HG03039 (cell line): ENCODE results near the gene COX4I2.
A peak's percentile ranks its signal among the peaks of the same experiment; 100 is the strongest.

Experiments used
- ATAC-seq: cut with Tn5 transposase; IDR thresholded peaks from one replicate; pipeline ENCODE4 v1.9.1; 2021; ENCODE audit warnings: mild to moderate bottlenecking, moderate library complexity; ENCODE audit not compliant: unreplicated experiment

COX4I2 gene

GRCh38 chr20:31675828-31676608, 38.3 kb downstream of the COX4I2 start:
- no peak for ATAC-seq

- ATAC-seq: no peak
These were observed 38.9 kb downstream of the COX4I2 start for GRCh38 chr20:31676609-31676989.

- no peak for ATAC-seq
These were observed 40.0 kb downstream of the COX4I2 start for GRCh38 chr20:31677553-31678260.

DNA sequence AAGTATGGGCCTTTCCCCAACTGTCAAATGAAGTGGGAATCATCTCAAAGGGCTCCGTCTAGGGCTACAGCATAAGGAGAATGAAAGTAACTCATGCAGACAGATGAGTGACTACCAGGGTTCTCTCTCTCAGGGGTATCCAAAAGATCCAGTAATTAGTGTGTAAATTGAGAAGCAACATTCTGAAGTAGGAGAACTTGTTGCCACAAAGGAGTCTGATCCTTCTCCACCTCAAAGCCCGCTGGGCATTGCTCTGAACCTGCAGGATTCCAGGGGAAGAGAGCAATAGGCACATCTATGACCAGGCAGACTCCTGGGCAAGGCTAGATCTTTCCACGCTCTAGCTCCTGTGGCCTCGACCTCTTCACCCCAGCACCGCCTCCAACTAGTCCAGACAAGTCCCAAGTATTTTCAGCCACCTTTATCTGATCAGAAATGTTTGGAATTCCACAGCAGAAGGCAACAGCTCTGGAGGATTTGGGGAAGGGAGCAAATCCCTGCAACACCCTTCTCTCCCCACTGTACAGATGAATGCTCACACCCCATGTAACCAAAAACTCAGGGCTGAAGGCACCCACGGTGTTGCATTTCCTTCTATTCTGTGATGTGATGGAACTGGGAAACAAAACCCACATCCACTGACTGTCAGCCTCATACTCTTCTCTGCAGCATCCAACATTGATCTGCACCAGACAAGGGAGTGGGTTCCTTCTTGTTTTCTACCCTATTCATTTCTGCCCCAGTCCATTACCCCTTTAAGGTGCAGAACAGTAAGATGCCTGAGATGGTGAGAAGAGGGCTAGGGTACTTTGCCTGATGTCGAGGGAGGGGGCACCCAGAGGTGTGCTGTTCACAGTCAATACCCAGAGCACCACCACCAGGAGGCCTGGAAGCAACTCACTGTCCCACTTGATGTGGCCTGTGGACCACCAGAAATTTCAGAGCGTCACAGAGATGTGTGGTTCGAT, 41.0 kb downstream of the COX4I2 start:
- no peak for ATAC-seq

- ATAC-seq: no peak
These were observed 41.9 kb downstream of the COX4I2 start for GRCh38 chr20:31679357-31680285.

GRCh38 chr20:31680286-31681127, 42.8 kb downstream of the COX4I2 start:
- no peak for ATAC-seq

- no peak for ATAC-seq
These were observed 43.5 kb downstream of the COX4I2 start for GRCh38 chr20:31681128-31681727.

DNA sequence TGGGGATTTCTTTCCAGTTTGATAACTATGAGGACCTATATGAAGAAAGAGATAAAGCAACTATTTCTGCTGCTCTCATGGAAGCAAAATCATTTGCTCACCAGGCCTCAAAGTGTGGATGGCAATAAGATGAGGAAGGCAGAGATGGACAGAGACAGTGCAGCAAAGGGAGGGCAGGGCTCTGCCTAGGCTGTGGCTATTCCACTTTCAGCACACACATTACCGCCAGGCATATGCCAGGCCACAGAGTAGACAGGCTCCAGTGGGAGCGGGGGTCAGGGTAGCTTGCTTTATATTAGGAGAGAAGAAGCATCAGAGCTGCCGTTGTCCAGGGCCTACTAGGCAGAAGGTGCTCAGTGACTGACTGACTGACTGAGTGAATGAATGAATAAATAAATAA, 44.1 kb downstream of the COX4I2 start:
- no peak for ATAC-seq

DNA sequence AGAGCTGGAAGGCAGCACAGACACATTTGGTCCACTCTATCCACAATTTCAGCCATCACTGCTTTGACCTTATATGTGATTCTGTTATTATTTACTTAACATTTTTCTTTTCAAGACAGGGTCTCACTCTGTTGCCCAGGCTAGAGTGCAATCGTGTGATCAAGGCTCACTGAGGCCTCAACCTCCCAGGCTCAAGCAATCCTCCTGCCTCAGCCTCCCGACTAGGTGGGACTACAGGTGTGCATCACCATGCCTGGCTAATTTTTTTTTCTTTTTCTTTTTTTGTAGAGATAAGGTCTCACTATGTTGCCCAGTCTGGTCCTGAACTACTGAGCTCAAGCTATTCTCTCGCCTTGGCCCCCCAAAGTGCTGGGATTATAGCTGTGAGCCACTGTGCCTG, 44.6 kb downstream of the COX4I2 start:
- ATAC-seq: no peak

- no peak for ATAC-seq
These were observed 45.2 kb downstream of the COX4I2 start for GRCh38 chr20:31682927-31683326.

DNA sequence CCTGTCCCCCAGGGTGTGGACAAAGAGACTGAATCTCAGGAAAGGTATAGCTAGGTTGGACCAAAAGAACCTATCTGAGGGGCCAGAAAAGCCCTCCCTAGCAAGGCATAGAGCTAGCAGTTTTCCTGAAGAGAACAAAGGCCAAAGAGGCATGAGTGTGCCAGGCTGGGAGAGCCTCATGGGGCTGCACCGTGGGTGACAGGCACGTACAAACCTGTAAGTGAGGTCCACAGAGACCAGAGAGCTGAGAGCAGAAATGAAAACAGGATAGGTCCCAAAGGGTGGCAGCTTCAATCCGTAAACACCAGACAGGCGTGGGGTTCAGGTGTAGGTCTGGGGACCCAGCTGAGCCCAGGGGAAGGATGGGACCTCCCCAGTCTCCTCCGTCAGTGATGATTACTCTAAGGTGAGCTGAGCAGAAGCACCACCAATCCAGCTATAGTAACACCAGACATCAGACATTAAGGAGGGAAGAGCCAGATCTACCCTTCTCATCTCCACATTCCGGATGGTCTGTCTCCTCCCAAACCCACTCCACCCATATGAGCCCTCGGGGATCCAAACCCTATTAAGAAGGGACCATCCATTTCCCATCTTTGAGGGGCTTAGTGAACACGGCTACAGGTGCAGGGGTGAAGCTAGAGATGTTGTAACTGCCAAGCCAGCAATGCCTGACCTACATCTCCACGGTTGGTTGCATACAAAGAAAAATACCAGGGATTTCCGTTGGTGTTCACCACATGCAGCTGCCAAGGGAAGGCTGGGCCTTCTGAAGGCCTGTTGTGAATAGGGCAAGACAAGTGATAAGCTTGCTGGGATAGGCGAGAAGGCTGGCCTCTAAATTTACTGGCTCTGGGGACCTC, 46.7 kb downstream of the COX4I2 start:
- peak; percentile 36 for ATAC-seq

DNA sequence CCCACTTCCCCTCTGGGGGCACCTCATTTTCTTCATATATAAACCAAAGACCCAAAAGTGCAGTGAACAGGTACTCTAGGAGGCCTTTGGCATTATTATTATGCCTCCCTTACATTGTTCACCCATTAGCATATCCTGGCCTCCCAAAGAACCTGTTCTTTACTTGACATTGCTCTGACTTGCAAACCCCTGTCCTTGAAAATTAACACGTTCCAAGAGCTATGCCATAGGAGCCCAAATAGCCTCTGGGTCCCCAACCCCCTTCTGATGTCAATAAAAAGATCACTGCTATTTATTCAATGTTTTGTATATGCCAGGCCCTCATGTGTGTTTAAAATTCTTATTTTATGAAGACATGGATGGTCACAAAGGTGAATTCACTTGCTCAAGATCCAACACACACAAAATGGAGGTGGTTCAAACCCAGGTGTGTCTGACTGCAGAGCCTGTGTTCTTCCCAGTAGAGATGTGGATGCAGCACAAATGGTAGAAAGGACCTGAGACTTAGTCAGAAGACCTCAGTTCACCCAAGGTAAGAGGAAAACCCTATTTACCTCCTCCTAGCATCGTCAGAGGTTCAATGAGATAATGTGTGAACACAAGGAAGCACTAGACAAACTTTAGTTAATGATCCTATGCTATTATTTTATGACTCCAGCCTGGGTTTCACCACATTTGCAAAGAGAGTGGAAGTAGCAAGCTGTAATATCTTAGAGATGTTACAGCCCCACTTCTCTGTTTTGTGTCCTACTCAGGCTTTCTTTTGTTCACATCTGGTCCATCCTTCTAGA, 48.3 kb downstream of the COX4I2 start:
- ATAC-seq: no peak

DNA sequence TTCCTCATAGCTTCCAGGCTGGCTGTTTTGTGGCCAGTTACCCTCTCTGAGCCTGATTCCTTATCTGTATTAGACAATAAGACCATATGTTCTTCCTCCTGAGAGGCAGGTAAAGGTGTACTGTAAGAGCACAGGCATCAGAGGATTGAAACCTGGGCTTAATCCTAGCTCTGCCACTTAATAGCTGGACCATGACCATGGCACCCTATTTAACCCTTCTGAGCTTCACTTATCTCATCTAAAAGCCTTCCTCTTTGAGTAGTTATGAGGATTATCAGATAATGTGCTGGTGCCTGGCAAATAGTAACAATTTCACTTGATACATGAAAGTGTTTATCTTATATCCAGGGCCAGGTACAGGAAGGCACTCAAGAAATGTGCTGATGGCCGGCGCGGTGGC, 50.1 kb downstream of the COX4I2 start:
- no peak for ATAC-seq

GRCh38 chr20:31689141-31689540, 51.4 kb downstream of the COX4I2 start:
- no peak for ATAC-seq

GRCh38 chr20:31690124-31690666, 52.5 kb downstream of the COX4I2 start:
- no peak for ATAC-seq

- ATAC-seq: no peak
These were observed 54.0 kb downstream of the COX4I2 start for GRCh38 chr20:31691646-31692275.
